ENCODE measurements around the gene HIVEP3. TPM values are rescaled to one million over a fixed set of nuclear protein-coding genes. Genes with fewer than 3 reads are reported as not detected.

The HIVEP3 gene
- total RNA-seq, 4 donors from 2014 or later: 3.2 to 11.0 (median 4.2) TPM

DNA sequence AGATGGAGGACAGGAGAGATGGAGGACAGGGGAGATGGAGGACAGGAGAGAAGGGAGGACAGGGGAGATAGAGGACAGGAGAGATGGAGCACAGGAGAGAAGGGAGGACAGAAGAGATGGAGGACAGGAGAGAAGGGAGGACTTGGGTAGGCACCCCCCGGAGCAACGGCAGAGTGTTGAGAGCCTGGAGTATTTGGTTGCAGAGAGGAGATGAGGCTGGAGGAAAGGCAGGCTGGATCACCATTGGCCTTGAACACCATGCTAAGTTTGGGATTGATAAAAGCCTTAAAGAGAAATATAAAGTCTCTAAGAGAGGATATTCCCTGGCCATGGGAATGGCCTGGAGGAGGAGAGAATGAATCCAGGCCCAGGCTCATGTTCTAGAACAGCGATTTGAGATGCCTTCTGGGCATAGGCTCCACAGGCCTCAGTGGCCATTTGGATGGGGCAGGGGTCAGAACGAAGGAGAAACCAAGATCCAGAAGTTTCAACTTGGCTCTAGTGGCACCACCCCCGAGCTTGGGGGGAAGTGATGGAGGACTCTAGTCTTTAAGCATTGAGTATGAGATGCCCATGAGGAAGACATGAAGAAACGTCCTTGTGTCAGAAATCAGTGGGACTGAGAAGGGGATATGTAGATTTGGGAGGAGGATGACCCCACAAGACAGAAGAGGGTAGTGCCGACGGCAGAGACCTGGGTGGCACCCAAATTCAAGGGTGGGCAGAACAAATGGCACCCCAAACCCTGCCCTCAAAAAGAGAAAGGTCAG lies 386.3 kb downstream of the HIVEP3 start:
- WGBS, 2 donors: 87 to 91% methylated on average over 8 of the region's 8 CpGs
- Histone ChIP-seq H3K9me3 (no peaks in the 10 kb centered on the region), H3K27ac (no peak overlapping the region), H3K4me1 (peaks cover 0 to 8% (median 0%) of the 10 kb centered on the region in 3 donors), H3K36me3 (no peaks in the 10 kb centered on the region), H3K27me3 (no peaks in the 10 kb centered on the region), H3K4me3 (no peak overlapping the region)
- no peak for DNase-seq
- intact Hi-C loops (cut with DNase I): no loop called here
- TF ChIP-seq, protein P1, sequence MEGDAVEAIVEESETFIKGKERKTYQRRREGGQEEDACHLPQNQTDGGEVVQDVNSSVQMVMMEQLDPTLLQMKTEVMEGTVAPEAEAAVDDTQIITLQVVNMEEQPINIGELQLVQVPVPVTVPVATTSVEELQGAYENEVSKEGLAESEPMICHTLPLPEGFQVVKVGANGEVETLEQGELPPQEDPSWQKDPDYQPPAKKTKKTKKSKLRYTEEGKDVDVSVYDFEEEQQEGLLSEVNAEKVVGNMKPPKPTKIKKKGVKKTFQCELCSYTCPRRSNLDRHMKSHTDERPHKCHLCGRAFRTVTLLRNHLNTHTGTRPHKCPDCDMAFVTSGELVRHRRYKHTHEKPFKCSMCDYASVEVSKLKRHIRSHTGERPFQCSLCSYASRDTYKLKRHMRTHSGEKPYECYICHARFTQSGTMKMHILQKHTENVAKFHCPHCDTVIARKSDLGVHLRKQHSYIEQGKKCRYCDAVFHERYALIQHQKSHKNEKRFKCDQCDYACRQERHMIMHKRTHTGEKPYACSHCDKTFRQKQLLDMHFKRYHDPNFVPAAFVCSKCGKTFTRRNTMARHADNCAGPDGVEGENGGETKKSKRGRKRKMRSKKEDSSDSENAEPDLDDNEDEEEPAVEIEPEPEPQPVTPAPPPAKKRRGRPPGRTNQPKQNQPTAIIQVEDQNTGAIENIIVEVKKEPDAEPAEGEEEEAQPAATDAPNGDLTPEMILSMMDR (IDR thresholded peaks at IDR 0.05): no peak
- TF ChIP-seq POLR2A (IDR thresholded peaks at IDR 0.05): no peak

DNA sequence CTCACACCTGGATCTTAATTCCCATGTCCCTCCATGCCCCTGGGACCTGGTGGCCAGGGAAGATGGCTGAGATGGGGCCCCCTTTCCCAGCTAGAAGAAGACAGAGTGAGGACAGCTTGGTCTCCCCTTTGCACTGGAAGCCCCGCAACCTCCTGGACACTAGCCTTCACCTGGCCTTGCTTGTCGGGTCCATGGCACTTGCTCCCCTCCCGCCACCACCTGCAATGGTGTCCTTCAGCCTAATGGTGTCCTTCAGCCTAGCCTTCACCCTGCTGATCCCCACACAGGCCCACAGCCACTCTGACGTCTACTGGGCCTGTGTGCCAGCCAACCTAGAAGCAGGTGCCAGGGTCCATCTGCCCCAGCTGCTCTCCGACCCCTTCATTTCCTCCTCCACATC lies 388.3 kb downstream of the HIVEP3 start:
- Histone ChIP-seq H3K4me3 (no peak overlapping the region), H3K27me3 (no peaks in the 10 kb centered on the region), H3K36me3 (no peaks in the 10 kb centered on the region), H3K4me1 (no peaks in the 10 kb centered on the region), H3K27ac (no peak overlapping the region), H3K9me3 (no peaks in the 10 kb centered on the region)
- TF ChIP-seq, protein P1 (IDR thresholded peaks at IDR 0.05): no peak
- no peak for TF ChIP-seq POLR2A (IDR thresholded peaks at IDR 0.05)
- WGBS, 2 donors: 93 to 100% methylated on average over 4 of the region's 5 CpGs
- no peak for DNase-seq
- intact Hi-C loops (cut with DNase I): no loop called here

DNA sequence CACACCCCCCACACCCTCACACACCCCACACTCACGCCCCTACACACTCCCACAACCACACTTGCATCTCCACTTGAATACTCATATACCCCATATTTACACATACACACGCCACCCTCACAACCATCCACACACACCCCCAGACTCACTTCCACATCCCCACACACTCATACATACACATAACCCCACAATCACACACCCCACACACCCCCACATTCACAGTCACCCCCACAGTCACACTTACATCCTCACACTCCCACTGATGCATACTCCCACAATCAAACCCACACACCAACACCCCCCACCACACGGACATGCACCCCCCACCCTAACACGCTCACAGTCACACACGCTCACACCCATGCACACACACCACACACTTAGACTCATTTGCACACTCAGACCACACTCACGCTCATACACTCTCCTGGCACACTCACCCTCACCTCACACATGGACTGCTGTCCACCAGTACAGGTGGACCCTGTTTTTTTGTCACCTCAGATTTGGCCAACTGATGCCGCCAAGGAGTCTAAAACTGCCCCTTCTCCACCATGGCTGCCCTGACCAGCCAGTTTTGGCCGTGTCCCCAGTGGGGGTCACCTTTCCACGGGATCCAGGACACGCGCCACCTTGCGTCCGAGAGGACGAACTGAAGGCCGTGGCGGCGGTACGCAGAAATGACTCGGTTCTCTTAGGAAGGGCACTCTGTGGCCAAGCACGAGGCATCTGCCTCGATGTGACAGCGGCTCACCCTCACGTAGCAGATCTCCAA lies 388.9 kb downstream of the HIVEP3 start:
- no peaks in the 10 kb centered on the region for H3K36me3 ChIP-seq
- no peak overlapping the region for H3K4me3 ChIP-seq
- H3K9me3 ChIP-seq: no peaks in the 10 kb centered on the region
- no peaks in the 10 kb centered on the region for H3K4me1 ChIP-seq
- no peak for DNase-seq
- TF ChIP-seq POLR2A (IDR thresholded peaks at IDR 0.05): no peak
- TF ChIP-seq, protein P1 (IDR thresholded peaks at IDR 0.05): no peak
- 83 to 85% methylated on average over 8 to 17 of the region's 23 CpGs for WGBS, 2 donors
- intact Hi-C loops (cut with DNase I): no loop called here
- H3K27ac ChIP-seq: no peak overlapping the region
- no peaks in the 10 kb centered on the region for H3K27me3 ChIP-seq

DNA sequence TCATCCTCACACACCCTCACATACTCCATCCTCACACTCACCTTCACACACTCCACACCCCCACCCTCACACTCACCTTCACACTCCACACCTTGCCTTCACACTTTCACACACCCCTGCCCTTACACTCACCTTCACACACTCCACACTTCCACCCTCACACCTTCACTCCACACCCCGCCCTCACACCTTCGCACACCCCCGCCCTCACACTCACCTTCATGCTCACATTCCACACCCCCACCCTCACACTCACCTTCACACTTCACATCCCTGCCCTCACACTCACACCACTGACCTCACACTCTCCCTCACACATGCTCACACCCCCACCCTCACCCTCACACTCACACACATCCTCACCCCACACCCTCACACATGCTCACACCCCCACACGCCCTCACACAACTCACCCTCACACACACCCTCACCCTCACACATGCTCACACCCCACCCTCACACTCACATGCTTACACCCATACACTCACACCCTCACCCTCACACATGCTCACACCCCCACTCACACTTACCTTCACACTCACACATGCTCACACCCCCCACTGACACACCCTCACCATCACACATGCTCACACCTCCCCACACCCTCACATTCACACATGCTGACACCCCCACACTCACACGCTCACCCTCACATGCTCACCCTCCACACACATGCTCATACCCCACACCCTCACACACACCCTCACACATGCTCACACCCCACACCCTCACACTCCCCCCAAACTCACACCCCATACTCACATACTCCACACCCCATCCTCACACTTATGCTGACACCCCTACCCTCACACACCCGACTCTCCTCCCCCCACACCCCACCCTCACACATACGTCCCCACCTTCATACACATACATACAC lies 389.8 kb downstream of the HIVEP3 start:
- Histone ChIP-seq H3K9me3 (no peaks in the 10 kb centered on the region), H3K4me1 (no peaks in the 10 kb centered on the region), H3K36me3 (peaks cover 0 to 5% (median 0%) of the 10 kb centered on the region in 3 donors), H3K27me3 (no peaks in the 10 kb centered on the region), H3K27ac (no peak overlapping the region), H3K4me3 (no peak overlapping the region)
- TF ChIP-seq, protein P1 (IDR thresholded peaks at IDR 0.05): no peak
- no peak for TF ChIP-seq POLR2A (IDR thresholded peaks at IDR 0.05)
- intact Hi-C loops (cut with DNase I): no loop called here
- DNase-seq: no peak
- WGBS, 2 donors: 66 to 69% methylated on average over 7 of the region's 7 CpGs

Data from esophagus squamous epithelium (tissue), 5 donors.